GM19468 (cell line): ENCODE results near the gene C14orf93.
"Not testable (repeated sequence)": the region's sequence is repeated elsewhere in the genome, so short reads cannot be mapped to it uniquely, and the experiment has no call there.

Source experiments
- ATAC-seq: cut with Tn5 transposase; IDR thresholded peaks from one replicate; pipeline ENCODE4 v1.9.1; 2021; ENCODE audit warnings: mild to moderate bottlenecking, moderate library complexity, moderate number of reproducible peaks; ENCODE audit not compliant: unreplicated experiment; ENCODE audit errors: extremely low read depth

Gene C14orf93

GRCh38 chr14:23023022-23023794 is 13.3 kb upstream of the C14orf93 start:
- ATAC-seq: no peak

- ATAC-seq: no peak
Measured at GRCh38 chr14:23021889-23022442, 12.0 kb upstream of the C14orf93 start.

DNA sequence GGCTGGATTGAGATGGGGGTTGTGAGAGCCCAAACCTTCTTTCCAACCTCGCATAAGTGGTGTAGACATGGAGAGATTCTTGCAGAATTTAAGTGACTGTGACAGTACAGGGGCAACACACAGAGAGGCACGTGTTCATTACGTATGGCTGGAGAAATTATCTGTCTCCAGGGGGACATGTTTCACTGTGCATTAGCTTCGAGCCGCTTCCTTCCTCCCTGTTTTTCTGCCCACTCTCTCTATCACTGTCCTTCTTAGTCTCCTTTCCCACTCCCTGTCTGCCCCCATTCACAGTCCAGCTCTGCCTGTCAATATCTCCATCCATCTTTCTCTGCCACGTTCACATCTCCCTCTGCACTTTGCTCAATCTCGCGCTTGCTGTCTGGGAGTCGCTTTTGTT is 11.5 kb upstream of the C14orf93 start:
- no peak for ATAC-seq

DNA sequence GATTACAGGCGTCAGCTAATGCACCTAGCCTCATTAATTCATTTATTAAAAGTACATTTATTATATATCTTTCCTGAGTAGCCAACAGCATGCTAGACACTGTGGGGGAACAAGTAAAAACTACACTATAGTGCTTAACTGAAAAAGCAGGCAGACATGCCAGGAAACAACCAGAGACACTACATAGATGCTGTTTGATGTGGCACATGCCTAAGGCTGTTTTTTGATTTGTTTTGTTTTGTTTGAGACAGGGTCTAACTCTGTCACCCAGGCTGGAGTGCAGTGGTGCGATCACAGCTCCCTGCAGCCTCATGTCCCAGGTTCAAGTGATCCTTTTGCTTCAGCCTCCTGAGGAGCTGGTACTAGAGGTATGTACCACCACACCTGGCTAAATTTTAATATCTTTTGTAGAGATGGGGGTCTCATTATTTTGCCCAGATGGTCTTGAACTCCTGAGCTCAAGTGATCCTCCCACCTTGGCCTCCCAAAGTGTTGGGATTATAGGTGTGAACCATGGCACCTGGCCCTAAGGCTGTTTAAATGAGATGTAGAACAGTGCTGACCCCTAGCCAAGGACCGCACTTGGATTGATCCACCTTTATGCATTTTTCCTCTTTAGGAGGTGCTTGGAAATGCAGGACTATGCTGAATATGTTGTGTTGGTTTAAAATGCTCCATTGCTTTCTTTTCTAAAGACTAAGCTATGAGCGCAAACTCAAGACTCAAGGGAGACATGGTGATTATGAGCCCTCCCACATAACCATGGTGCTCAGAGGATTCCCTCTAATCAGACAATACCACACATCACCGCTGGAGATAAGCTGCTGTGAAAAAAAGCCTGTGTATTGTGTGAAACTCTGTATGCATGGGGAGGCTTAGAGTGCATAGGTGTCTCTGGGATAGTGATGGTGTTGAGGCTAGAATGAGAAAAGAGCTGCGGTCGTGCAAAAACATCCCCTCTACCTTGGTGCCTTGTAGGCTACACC is 10.5 kb upstream of the C14orf93 start:
- ATAC-seq: no peak

DNA sequence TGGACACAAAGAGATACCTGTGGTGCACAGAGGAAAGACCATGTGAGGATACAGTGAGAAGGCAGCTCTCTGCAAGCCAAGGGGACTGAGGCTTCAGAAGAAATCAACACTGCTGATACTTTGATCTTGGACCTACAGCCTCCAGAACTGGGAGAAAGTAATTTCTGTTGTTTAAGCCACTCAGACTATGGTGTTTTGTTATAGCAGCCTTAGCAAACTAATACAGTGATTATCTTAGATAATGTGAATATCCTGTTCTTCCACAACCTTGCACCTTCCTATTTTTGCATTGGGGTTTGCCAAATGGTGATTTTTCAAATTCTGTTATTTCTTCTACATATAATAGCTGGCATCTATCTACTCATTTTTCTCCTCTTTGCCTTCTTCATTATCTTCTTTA is 8.2 kb upstream of the C14orf93 start:
- no peak for ATAC-seq

DNA sequence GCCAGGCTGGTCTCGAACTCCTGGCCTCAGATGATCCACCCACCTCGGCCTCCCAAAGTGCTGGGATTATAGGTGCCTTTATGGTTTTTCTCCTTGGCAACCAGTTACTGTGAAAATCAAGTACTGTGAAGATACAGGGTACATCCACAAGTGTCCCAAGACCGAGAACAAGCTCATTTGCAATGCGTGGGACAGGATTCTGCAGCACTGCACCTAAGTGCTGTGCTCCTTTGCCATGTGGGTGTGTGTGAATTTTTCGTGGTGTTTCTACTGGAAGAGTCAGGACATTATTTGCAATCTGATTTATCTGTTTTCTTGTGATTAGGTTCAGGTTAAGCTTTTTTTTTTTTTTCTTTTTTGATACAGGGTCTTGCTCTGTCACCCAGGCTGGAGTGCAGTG is 7.1 kb upstream of the C14orf93 start:
- no peak for ATAC-seq

DNA sequence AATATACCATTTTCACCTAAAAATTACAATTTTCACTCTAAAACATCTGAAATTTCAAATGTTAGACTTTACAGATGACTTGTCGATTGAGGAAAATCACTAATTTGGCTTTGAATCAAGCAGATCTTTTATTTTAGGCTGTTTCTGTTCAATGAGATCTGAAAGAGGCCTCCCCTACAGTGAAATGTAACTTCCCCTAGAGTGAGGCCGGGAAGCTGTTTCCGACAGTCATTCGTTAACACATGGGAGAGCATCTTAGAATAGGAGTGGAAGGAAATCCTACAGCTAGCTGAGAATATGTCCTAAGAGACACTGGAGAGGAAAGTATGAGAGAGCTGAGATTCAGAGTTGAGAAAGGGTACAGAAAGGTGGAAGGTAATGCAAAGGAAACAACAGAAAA is 5.7 kb upstream of the C14orf93 start:
- ATAC-seq: no peak

GRCh38 chr14:23013749-23014054 is 3.8 kb upstream of the C14orf93 start:
- ATAC-seq: not testable (repeated sequence)

DNA sequence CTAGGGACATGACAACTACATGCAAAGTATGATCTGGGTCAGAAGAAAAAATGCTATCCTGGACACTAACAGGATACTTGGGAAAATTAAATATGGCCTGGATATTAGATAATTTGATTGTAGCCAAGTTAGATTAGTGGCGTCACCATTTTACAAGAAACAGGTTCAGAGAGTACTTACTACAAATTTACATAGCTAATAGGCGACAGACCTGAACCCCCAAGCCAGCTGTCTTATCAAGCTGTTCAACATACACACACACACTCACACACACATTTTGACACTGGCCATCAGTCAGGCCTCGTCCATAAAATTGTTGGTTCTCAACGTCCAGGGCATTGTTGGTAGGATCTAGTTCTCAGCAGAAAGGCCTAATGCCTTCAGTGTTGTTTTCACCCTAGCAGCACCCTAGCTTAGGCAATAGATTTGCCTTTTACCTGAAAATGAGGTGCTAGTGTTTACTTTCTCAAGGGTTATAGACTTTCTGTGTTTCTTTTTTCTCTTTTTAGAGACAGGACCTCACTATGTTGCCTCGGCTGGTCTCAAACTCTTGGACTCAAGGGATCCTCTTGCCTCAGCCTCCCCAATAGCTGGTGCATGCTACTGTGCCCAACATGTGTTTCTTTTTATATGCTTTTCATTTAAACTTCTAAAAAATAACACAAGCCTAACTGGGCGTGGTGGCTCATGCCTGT is 3.3 kb upstream of the C14orf93 start:
- no peak for ATAC-seq

GRCh38 chr14:23009483-23009938 is 432 bp downstream of the C14orf93 start:
- ATAC-seq: no peak

GRCh38 chr14:23008831-23009230 is 1.1 kb downstream of the C14orf93 start:
- ATAC-seq: no peak

GRCh38 chr14:23006544-23007419 is 3.2 kb downstream of the C14orf93 start:
- ATAC-seq: peak; percentile 94

GRCh38 chr14:23006188-23006534 is 3.8 kb downstream of the C14orf93 start:
- ATAC-seq: no peak

DNA sequence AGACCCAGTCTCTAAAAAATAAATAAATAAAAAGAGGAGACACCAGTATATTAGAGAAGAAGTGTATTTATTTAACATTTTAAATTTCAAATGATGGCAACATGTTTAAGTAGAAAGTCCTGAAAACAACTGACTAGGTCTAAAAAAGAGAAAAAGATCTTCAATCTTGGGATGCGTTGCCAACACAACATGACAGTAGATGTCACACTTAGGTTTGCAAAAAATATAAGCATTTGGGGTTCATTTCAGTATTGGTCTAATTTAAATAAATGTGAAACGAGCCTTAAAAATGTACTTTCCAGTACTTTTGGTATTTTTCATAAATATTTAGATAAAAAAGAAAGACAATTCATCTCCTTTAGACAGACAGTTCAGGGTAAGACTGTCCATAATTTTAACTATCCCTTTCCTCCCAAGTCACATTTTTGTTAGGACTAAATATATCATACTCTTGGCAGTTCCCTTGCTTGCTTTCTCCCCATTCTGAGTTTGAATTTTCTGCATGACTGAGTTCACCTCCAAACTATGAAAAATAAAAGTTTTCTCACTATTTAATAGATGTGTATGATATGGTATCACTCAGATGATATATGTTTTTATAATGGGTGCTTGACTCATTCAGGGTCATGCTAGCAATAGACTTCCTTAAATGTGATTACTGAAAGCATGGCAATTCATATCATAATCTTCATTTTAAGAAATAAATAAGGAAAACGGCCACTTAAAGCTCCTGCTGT is 4.3 kb downstream of the C14orf93 start:
- no peak for ATAC-seq

- ATAC-seq: not testable (repeated sequence)
Measured at GRCh38 chr14:23004274-23004673, 5.7 kb downstream of the C14orf93 start.

GRCh38 chr14:23002592-23002991 is 7.4 kb downstream of the C14orf93 start:
- ATAC-seq: no peak

GRCh38 chr14:23000860-23001259 is 9.1 kb downstream of the C14orf93 start:
- no peak for ATAC-seq

GRCh38 chr14:22998329-22999012 is 11.5 kb downstream of the C14orf93 start:
- ATAC-seq: no peak
